Medulla oblongata (tissue), 1 donor: Measurements from ENCODE around the gene AKAP17A.
A peak's percentile ranks its signal among the peaks of the same experiment; 100 is the strongest.
"Not testable (repeated sequence)": the region's sequence is repeated elsewhere in the genome, so short reads cannot be mapped to it uniquely, and the experiment has no call there.

ENCODE experiments used
- DNase-seq: peaks from one replicate; pipeline ENCODE4 v3.0.0-alpha.2; 2015; ENCODE audit errors: extremely low spot score

Gene AKAP17A, protein sequence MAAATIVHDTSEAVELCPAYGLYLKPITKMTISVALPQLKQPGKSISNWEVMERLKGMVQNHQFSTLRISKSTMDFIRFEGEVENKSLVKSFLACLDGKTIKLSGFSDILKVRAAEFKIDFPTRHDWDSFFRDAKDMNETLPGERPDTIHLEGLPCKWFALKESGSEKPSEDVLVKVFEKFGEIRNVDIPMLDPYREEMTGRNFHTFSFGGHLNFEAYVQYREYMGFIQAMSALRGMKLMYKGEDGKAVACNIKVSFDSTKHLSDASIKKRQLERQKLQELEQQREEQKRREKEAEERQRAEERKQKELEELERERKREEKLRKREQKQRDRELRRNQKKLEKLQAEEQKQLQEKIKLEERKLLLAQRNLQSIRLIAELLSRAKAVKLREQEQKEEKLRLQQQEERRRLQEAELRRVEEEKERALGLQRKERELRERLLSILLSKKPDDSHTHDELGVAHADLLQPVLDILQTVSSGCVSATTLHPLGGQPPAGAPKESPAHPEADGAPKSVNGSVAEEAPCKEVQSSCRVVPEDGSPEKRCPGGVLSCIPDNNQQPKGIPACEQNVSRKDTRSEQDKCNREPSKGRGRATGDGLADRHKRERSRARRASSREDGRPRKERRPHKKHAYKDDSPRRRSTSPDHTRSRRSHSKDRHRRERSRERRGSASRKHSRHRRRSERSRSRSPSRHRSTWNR

DNA sequence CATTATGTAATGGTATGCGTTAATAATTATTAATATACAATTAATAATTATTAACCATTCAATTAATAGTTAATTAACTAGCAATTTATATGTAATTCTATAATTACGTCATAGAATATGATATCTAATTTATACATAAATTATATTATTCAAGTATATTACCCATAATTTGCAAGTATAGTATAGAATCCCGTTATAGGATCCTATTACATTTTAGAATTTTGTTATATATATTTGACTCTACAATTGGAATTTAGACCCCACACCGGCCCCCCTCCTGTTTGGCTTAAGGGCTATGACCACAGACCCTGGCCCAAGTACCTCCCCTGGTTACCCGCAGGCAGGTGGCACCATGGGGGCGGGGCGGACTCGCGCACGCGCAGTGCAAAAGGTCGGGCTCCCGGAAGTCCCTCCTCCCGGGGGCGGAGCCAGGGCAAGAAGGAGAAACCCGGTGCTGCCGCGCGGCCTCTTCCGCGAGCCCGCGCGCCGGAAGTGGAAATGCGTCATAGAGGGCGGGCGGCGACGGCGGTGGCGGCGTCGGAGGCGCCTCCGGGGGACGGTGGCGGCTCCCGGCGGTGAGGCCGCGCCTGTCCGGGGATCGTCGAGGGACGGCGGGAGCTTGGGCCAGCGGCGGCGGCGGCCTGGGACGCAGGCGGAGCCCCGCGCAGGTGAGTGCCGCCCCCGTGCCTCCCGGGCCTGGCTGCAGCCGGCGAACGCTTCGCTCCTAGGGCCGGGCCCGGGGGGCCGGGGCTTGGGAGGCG lies at the start of gene AKAP17A:
Gene AKAP17A, plus strand, starts transcription at position 503 of the 761 bp plus-strand sequence. CDS start 1,859 bp downstream, outside the sequence.
- peak; percentile 97 for DNase-seq

DNA sequence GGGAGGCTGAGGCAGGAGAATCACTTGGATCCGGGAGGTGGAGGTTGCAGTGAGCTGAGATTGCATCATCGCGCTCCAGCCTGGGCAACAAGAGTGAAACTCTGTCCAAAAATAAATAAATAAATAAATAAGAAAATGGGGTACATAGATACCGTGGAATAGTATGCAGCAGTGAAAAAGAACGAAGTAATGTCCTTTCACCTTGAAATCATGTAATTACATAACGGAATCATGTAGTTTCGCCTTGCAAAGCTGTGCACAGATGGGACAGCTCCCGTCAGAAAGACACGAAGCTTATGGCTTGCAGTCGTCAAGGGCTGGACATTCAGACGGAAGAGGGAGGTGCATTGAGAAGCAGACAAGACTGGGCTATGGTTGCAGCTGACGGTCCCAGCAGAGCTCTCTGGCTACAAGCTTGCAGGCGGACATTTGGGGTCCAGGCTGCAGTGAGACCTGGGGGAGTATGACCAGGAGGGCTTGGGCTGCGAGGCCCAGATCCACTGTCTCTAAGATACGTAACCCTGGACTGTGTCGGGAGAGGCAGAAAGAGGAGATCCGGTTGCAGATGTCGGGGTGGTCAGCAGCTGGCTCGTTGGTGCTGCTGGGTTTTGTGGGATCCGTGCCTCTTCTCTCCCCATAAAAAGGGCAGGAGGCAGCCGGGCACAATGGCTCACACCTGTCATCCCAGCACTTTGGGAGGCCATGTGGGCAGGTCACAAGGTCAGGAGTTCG lies 48.2 kb upstream of the AKAP17A start:
- no peak for DNase-seq

- DNase-seq = no peak
These were observed 45.5 kb upstream of the AKAP17A start for GRCh38 chrX:1545776-1546408.

- DNase-seq = no peak
These were observed 44.6 kb upstream of the AKAP17A start for GRCh38 chrX:1546691-1547251.

- no peak for DNase-seq
These were observed 39.4 kb upstream of the AKAP17A start for GRCh38 chrX:1551959-1552546.

- DNase-seq = no peak
These were observed 36.8 kb upstream of the AKAP17A start for GRCh38 chrX:1554469-1555210.

GRCh38 chrX:1555370-1555769 lies 36.0 kb upstream of the AKAP17A start:
- DNase-seq = no peak

DNA sequence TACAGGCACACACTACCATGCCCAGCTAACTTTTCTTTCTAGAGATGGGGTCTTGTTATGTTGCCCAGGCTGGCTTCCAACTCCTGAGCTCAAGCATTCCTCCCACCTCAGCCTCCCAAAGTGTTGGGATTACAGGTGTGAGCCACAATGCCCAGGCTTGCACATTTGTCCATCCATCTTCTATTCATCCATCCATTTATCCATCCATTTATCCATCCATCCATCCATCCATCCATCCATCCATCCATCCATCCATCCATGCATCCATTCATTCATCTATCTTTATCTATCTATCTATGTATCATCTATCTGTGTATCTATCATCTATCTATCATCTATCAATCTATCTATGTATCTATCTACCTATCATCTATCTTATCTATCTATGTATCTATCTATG lies 34.0 kb upstream of the AKAP17A start:
- not testable (repeated sequence) for DNase-seq

DNA sequence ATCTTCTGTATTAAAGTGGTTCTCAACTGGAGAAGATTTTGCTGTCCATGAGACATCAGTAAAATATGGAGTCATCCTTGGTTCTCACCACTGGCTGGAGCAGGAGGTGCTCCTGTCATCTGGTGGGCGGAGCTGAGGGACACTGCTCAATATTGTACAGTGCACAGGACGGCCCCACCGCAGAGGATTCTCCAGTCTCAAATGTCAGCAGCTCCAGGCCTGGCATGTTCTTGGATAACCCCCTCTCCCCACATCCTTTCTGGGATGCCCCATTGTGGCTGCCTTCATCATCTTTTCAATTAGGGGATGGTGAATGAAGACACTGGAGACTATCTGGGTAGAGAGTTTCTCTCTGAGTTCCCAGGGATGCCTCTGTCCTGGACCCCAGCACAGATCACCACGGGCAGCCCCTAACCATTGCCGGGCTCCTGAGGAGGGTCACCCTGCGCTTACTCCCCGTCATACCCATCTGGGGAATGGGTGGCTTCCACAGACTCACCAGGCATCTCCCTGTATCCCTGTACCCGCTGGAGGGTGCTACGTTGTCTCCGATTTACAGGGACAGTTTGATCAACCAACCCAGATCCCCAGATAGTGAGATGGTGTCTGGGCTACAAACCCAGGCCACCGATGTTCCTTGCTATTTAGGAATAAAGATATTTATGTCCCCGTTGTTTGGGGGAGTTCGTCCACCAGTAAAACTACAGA lies 32.5 kb upstream of the AKAP17A start:
- DNase-seq = no peak

- no peak for DNase-seq
These were observed 30.2 kb upstream of the AKAP17A start for GRCh38 chrX:1561164-1561563.

GRCh38 chrX:1564077-1564476 lies 27.3 kb upstream of the AKAP17A start:
- not testable (repeated sequence) for DNase-seq

DNA sequence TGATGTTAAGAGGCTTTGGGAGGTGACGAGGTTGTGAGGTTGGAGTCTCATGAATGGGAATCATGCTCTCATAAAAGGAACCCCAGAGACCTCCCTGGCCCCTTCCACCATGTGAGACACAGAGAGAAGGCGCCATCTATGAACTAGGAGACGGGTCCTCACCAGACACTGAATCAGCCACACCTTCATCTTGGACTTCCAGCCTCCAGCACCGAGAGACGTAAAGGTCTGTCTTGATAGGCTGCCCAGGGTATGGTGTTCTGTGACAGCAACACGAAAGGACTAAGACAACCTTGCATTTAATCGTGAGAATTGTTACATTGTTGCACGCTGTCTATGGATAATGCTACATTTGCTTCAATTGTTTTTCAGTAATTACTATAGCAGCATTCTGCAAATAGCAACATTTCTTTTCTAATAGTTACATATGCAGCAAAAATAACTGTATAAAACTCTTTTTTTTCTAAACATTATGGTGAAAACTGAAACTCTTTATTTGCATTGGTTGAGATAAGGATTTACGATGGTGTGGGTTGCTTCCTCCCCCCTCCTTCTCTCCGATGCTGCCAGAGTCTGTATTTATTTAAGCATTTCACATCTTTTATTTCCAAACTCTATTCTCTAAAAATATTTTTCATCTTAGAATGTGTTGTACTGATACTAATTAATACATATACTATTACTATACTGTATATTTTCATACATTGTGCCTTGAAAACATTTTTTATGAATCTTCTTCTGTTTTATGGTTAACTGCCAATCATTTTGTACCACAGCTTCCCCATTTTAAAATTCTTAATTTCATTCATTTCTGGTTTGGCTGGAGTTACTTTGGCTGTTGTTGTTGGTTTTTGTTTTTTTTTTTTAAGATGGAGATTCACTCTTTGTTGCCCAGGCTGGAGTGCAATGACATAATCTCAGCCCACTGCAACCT lies 26.4 kb upstream of the AKAP17A start:
- no peak for DNase-seq

DNA sequence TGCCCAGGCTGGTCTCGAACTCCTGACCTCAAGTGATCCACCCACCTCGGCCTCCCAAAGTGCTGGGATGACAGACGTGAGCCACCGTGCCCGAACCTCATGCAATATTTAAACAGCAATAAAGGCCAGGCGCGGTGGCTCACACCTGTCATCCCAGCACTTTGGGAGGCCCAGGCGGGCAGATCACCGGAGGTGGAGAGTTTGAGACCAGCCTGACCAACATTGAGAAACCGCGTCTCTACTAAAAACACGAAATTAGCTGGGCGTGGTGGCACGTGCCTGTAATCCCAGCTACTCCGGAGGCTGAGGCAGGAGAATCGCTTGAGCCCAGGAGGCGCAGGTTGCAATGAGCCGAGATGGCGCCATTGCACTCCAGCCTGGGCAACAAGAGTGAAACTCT lies 17.2 kb upstream of the AKAP17A start:
- not testable (repeated sequence) for DNase-seq

GRCh38 chrX:1576201-1576992 lies 15.0 kb upstream of the AKAP17A start:
- no peak for DNase-seq

DNA sequence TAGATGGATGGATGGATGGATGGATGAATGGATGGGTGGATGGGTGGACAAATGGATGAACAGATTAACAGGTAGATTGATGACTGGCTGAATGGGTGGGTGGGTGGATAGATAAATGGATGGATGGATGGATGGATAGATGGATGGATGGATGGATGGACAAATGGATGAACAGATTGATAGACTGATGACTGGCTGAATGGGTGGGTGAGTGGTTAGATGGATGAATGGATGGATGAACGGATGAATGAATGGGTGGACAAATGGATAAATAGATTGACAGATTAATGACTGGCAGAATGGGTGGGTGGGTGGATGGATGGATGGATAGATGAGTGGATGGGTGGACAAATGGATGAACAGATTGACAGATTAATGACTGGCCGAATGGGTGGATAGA lies 13.6 kb upstream of the AKAP17A start:
- no peak for DNase-seq

GRCh38 chrX:1578511-1579173 lies 12.8 kb upstream of the AKAP17A start:
- DNase-seq = no peak

- DNase-seq = peak; percentile 45
These were observed 10.3 kb upstream of the AKAP17A start for GRCh38 chrX:1581132-1581531.
